ENCODE data around the gene TMEM128.

GRCh38 chr4:4269331-4269731 lies 21.3 kb upstream of the TMEM128 start:
- TF ChIP-seq, protein P1, sequence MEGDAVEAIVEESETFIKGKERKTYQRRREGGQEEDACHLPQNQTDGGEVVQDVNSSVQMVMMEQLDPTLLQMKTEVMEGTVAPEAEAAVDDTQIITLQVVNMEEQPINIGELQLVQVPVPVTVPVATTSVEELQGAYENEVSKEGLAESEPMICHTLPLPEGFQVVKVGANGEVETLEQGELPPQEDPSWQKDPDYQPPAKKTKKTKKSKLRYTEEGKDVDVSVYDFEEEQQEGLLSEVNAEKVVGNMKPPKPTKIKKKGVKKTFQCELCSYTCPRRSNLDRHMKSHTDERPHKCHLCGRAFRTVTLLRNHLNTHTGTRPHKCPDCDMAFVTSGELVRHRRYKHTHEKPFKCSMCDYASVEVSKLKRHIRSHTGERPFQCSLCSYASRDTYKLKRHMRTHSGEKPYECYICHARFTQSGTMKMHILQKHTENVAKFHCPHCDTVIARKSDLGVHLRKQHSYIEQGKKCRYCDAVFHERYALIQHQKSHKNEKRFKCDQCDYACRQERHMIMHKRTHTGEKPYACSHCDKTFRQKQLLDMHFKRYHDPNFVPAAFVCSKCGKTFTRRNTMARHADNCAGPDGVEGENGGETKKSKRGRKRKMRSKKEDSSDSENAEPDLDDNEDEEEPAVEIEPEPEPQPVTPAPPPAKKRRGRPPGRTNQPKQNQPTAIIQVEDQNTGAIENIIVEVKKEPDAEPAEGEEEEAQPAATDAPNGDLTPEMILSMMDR (conservative IDR thresholded peaks at IDR 0.05; ENCODE audit: low read depth, low read length), result no peak
- TF ChIP-seq EZH2 (IDR thresholded peaks at IDR 0.05; ENCODE audit: low read length, unreplicated experiment) (no peak), EZH2phosphoT487 (IDR thresholded peaks at IDR 0.05; ENCODE audit: borderline replicate concordance, low read length) (no peak)

All from PC-3 (cell line).